NB4 (cell line): ENCODE data around the gene THSD4.
"Not testable (repeated sequence)": the region's sequence is repeated elsewhere in the genome, so short reads cannot be mapped to it uniquely, and the experiment has no call there.

Experiments used
- DNase-seq: peaks from one replicate; pipeline ENCODE4 v3.0.0; 2010; ENCODE audit warnings: low read depth
- H3K4me3 ChIP-seq: one replicate; pipeline ENCODE4 v1.5.1; 2011; ENCODE audit warnings: mild to moderate bottlenecking, low read depth, low read length, moderate library complexity
- CTCF ChIP-seq: IDR thresholded peaks from one replicate; pipeline ENCODE4 v1.5.1; 2012; ENCODE audit warnings: low read depth, low read length
- MAX ChIP-seq: IDR thresholded peaks from 2 replicates; pipeline ENCODE4 v1.6.1; 2011; ENCODE audit warnings: low read depth, low read length
- MYC ChIP-seq: IDR thresholded peaks from 2 replicates; pipeline ENCODE4 v1.6.1; 2011; ENCODE audit warnings: low read depth, low read length
- POLR2A ChIP-seq: IDR thresholded peaks from 2 replicates; pipeline ENCODE4 v1.6.1; 2011; ENCODE audit warnings: mild to moderate bottlenecking; ENCODE audit not compliant: insufficient read length; ENCODE audit errors: extremely low read depth

THSD4 gene

GRCh38 chr15:71261909-71262308 lies 146.6 kb downstream of the THSD4 start:
- DNase-seq: no peak
- H3K4me3 ChIP-seq: no peak overlapping the region
- TF ChIP-seq MYC (no peak), MAX (no peak), CTCF (no peak), POLR2A (no peak)

GRCh38 chr15:71262599-71262998 lies 147.3 kb downstream of the THSD4 start:
- DNase-seq: no peak
- no peak overlapping the region for H3K4me3 ChIP-seq
- no peak for TF ChIP-seq MAX
- TF ChIP-seq CTCF: no peak

- not testable (repeated sequence) for DNase-seq, H3K4me3 ChIP-seq
Measured at GRCh38 chr15:71265606-71266005, 150.3 kb downstream of the THSD4 start.

GRCh38 chr15:71271327-71271726 lies 156.1 kb downstream of the THSD4 start:
- TF ChIP-seq MYC: no peak
- TF ChIP-seq CTCF: no peak
- no peak for TF ChIP-seq MAX
- no peak for TF ChIP-seq POLR2A
- H3K4me3 ChIP-seq: no peak overlapping the region
- DNase-seq: no peak

- no peak for DNase-seq
Measured at GRCh38 chr15:71272932-71273331, 157.7 kb downstream of the THSD4 start.

GRCh38 chr15:71273731-71274447 lies 158.6 kb downstream of the THSD4 start:
- no peak for DNase-seq
- no peak overlapping the region for H3K4me3 ChIP-seq
- TF ChIP-seq POLR2A: no peak
- no peak for TF ChIP-seq MYC
- TF ChIP-seq CTCF: no peak
- TF ChIP-seq MAX: no peak

More at GRCh38 chr15:71272932-71273331, 157.7 kb downstream of the THSD4 start:
- no peak for TF ChIP-seq CTCF
- no peak for TF ChIP-seq MYC
- TF ChIP-seq POLR2A: no peak
- TF ChIP-seq MAX: no peak
- no peak overlapping the region for H3K4me3 ChIP-seq
